OCI-LY7 (cell line): ENCODE data around the gene UPK3A.

Experiments
- CTCF ChIP-seq: fragments of 200-600 bp; sonication (generic); conservative IDR thresholded peaks from 2 replicates; pipeline ENCODE4 v1.5.1; 2014; ENCODE audit warnings: mild to moderate bottlenecking, antibody characterized with exemption, low read length, moderate library complexity, mixed read lengths
- EZH2phosphoT487 ChIP-seq: fragments of 200-600 bp; sonication (generic); IDR thresholded peaks from 2 replicates; pipeline ENCODE4 v1.6.1; 2018; ENCODE audit warnings: low read depth, borderline replicate concordance, mild to moderate bottlenecking, mixed run types, antibody characterized with exemption, low read length, moderate library complexity, mixed read lengths

GRCh38 chr22:45308391-45308956, 23.7 kb downstream of the UPK3A start:
- no peak for TF ChIP-seq CTCF
- TF ChIP-seq EZH2phosphoT487 = no peak
